WERI-Rb-1 (cell line): ENCODE measurements around the gene DHX38.
A peak's percentile ranks its signal among the peaks of the same experiment; 100 is the strongest.

Experiments used
- DNase-seq: peaks from one replicate; pipeline ENCODE4 v3.0.0-alpha.2; 2020
- H3K27ac ChIP-seq: fragments of 250-450 bp; sonication (Bioruptor Pico); 2 replicates; pipeline ENCODE4 v1.5.1; 2020; ENCODE audit warnings: mild to moderate bottlenecking, moderate library complexity
- H3K27me3 ChIP-seq: fragments of 250-450 bp; sonication (Bioruptor Pico); 2 replicates; pipeline ENCODE4 v1.5.1; 2021; ENCODE audit warnings: mild to moderate bottlenecking, low read depth, moderate library complexity; ENCODE audit not compliant: insufficient read depth, severe bottlenecking
- H3K36me3 ChIP-seq: fragments of 250-450 bp; sonication (Bioruptor Pico); 2 replicates; pipeline ENCODE4 v1.5.1; 2020; ENCODE audit warnings: mild to moderate bottlenecking, moderate library complexity
- H3K4me3 ChIP-seq: 2 replicates; pipeline ENCODE4 v1.5.1; 2011; ENCODE audit warnings: low read depth, mild to moderate bottlenecking, control low read depth, low read length
- H3K9me3 ChIP-seq: fragments of 250-450 bp; sonication (Bioruptor Pico); 2 replicates; pipeline ENCODE4 v1.5.1; 2021; ENCODE audit warnings: mild to moderate bottlenecking, moderate library complexity; ENCODE audit not compliant: severe bottlenecking
- CTCF ChIP-seq: IDR thresholded peaks from 2 replicates; pipeline ENCODE4 v1.5.1; 2011; ENCODE audit warnings: low read depth, mild to moderate bottlenecking, control low read depth, inconsistent platforms, low read length

Gene DHX38

GRCh38 chr16:72098936-72099335, 5.3 kb downstream of the DHX38 start:
- DNase-seq = no peak
- Histone ChIP-seq H3K36me3 (peaks cover 79% of the 10 kb centered on the region), H3K27ac (no peak overlapping the region), H3K4me3 (no peak overlapping the region), H3K27me3 (no peaks in the 10 kb centered on the region), H3K9me3 (no peaks in the 10 kb centered on the region)
- TF ChIP-seq CTCF = no peak

GRCh38 chr16:72099377-72099818, 5.8 kb downstream of the DHX38 start:
- TF ChIP-seq CTCF = peak; percentile 75
- peaks cover 83% of the 10 kb centered on the region for H3K36me3 ChIP-seq
- no peak overlapping the region for H3K4me3 ChIP-seq
- no peaks in the 10 kb centered on the region for H3K9me3 ChIP-seq
- H3K27ac ChIP-seq = no peak overlapping the region
- no peaks in the 10 kb centered on the region for H3K27me3 ChIP-seq
- DNase-seq = peak; percentile 54

- TF ChIP-seq CTCF = no peak
- DNase-seq = no peak
Measured at GRCh38 chr16:72101195-72101594, 7.5 kb downstream of the DHX38 start.

GRCh38 chr16:72104905-72105304, 11.3 kb downstream of the DHX38 start:
- Histone ChIP-seq H3K27ac (no peak overlapping the region), H3K36me3 (peaks cover 99% of the 10 kb centered on the region), H3K9me3 (no peaks in the 10 kb centered on the region), H3K27me3 (no peaks in the 10 kb centered on the region), H3K4me3 (no peak overlapping the region)
- no peak for TF ChIP-seq CTCF
- no peak for DNase-seq

More at GRCh38 chr16:72101195-72101594, 7.5 kb downstream of the DHX38 start:
- no peak overlapping the region for H3K4me3 ChIP-seq
- peaks cover 100% of the 10 kb centered on the region for H3K36me3 ChIP-seq
- H3K27me3 ChIP-seq = no peaks in the 10 kb centered on the region
- H3K27ac ChIP-seq = no peak overlapping the region
- no peaks in the 10 kb centered on the region for H3K9me3 ChIP-seq

GRCh38 chr16:72105978-72106377, 12.3 kb downstream of the DHX38 start:
- Histone ChIP-seq H3K27ac (no peak overlapping the region), H3K36me3 (peaks cover 99% of the 10 kb centered on the region), H3K27me3 (no peaks in the 10 kb centered on the region), H3K9me3 (no peaks in the 10 kb centered on the region), H3K4me3 (no peak overlapping the region)
- no peak for DNase-seq
- no peak for TF ChIP-seq CTCF

GRCh38 chr16:72107371-72107770, 13.7 kb downstream of the DHX38 start:
- DNase-seq = no peak
- H3K27ac ChIP-seq = no peak overlapping the region
- no peak overlapping the region for H3K4me3 ChIP-seq
- H3K36me3 ChIP-seq = peaks cover 97% of the 10 kb centered on the region
- no peaks in the 10 kb centered on the region for H3K27me3 ChIP-seq
- no peaks in the 10 kb centered on the region for H3K9me3 ChIP-seq
- no peak for TF ChIP-seq CTCF
